ENCODE data around the gene STAM2. TPM values are rescaled to one million over a fixed set of nuclear protein-coding genes. Genes with fewer than 3 reads are reported as not detected.
A peak's percentile ranks its signal among the peaks of the same experiment; 100 is the strongest.
"Not testable (repeated sequence)": the region's sequence is repeated elsewhere in the genome, so short reads cannot be mapped to it uniquely, and the experiment has no call there.

STAM2 gene
- total RNA-seq, 1 experiment from 2014 or later = 28.1 TPM

DNA sequence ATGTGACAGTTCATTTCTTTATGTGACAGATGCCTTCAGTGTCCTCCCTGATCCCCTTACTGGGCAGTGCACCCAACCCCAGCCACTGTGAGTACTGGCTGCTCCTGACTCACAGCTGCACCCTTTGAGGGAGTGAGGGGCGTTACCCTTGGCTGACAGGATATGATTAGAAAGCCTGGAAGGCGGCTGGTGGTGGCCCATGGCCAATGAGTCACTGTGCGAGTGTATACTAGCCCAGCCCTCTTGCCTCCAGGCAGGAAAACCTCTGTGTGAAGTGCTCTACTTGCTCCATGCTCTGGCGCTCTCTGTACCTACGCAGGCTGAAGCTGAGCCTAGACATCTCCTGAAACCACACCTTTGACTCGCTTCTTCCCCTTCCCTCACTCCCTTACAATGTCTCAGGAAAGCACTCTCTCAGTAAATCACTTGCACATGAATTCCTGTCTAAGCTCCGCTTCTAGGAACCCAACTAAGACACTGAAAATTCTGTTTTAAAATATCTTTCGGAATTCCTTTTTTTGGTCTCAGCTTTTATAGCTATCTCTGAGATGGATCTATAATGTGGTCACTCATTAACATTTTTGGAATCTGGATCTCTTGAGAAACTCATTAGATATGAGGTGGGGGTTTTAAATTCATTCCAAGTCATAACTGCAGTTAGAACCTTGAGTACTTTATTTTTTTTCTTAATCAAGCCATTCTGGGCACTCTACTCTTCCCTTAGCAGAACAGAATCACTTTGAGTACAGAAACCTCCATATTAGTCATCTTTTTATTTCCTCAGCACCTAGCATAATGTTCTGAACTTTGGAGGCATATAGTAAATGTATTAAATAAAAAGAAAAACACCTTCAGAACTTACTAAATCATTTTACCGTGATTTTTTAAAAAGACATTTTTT lies 25.3 kb upstream of the STAM2 start:
- no peak for TF ChIP-seq EZH2 (IDR thresholded peaks at IDR 0.05; ENCODE audit: borderline replicate concordance, low read depth, low read length, poor library complexity, severe bottlenecking)
- TF ChIP-seq, protein P1, sequence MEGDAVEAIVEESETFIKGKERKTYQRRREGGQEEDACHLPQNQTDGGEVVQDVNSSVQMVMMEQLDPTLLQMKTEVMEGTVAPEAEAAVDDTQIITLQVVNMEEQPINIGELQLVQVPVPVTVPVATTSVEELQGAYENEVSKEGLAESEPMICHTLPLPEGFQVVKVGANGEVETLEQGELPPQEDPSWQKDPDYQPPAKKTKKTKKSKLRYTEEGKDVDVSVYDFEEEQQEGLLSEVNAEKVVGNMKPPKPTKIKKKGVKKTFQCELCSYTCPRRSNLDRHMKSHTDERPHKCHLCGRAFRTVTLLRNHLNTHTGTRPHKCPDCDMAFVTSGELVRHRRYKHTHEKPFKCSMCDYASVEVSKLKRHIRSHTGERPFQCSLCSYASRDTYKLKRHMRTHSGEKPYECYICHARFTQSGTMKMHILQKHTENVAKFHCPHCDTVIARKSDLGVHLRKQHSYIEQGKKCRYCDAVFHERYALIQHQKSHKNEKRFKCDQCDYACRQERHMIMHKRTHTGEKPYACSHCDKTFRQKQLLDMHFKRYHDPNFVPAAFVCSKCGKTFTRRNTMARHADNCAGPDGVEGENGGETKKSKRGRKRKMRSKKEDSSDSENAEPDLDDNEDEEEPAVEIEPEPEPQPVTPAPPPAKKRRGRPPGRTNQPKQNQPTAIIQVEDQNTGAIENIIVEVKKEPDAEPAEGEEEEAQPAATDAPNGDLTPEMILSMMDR (conservative IDR thresholded peaks at IDR 0.05; ENCODE audit: low read depth, low read length) = no peak
- peaks cover 11% of the 10 kb centered on the region for H3K4me1 ChIP-seq (ENCODE audit: insufficient read depth, low read length, poor library complexity, severe bottlenecking)
- H3K27me3 ChIP-seq (replicated peaks; ENCODE audit: insufficient read depth, low read depth, low read length, poor library complexity) = no peaks in the 10 kb centered on the region
- peak; percentile 87 for DNase-seq (ENCODE audit: low spot score)
- no peaks in the 10 kb centered on the region for H3K9me3 ChIP-seq (ENCODE audit: low read depth, low read length, poor library complexity, severe bottlenecking)
- intact Hi-C loops (cut with micrococcal nuclease; ENCODE audit: unreplicated experiment) = no loop called here
- no TSS peak for BruUV-seq (replicated peaks)
- no peak overlapping the region for H3K27ac ChIP-seq (ENCODE audit: low read depth, low read length, poor library complexity, severe bottlenecking)
- no peaks in the 10 kb centered on the region for H3K36me3 ChIP-seq (ENCODE audit: insufficient read depth, low read length, poor library complexity, severe bottlenecking)
- no peak overlapping the region for H3K4me3 ChIP-seq (ENCODE audit: low read depth, low read length, poor library complexity, severe bottlenecking)
- CTCF ChIA-PET = no interaction called here
- POLR2A ChIA-PET (ENCODE audit: low non-redundant PET) = no interaction called here

DNA sequence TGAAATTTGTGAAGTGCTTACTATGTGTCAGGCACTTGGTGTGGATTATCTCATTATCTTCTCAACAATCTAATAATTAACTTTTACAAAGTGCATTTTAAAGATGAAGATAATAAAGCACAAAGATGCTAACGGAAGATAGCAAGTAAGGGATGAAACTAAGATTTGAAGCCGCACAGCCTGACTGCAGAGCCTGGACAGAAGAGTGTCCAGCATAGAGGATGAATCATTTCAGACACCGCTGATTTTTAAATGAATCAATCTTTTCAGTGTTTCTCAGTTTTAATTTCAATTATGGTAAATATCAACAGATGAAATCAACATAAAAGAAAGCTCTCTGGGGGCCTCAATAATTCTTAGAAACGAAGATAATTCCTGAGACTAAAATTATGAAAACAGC lies 24.5 kb upstream of the STAM2 start:
- H3K36me3 ChIP-seq (ENCODE audit: insufficient read depth, low read length, poor library complexity, severe bottlenecking) = no peaks in the 10 kb centered on the region
- ChIA-PET POLR2A (ENCODE audit: low non-redundant PET) (no interaction called here), CTCF (no interaction called here)
- DNase-seq (ENCODE audit: low spot score) = no peak
- BruUV-seq (replicated peaks) = no TSS peak
- TF ChIP-seq EZH2 (IDR thresholded peaks at IDR 0.05; ENCODE audit: borderline replicate concordance, low read depth, low read length, poor library complexity, severe bottlenecking) = no peak
- TF ChIP-seq, protein P1 (conservative IDR thresholded peaks at IDR 0.05; ENCODE audit: low read depth, low read length) = no peak
- no peak overlapping the region for H3K27ac ChIP-seq (ENCODE audit: low read depth, low read length, poor library complexity, severe bottlenecking)
- H3K9me3 ChIP-seq (ENCODE audit: low read depth, low read length, poor library complexity, severe bottlenecking) = no peaks in the 10 kb centered on the region
- no peaks in the 10 kb centered on the region for H3K27me3 ChIP-seq (replicated peaks; ENCODE audit: insufficient read depth, low read depth, low read length, poor library complexity)
- peaks cover 11% of the 10 kb centered on the region for H3K4me1 ChIP-seq (ENCODE audit: insufficient read depth, low read length, poor library complexity, severe bottlenecking)
- intact Hi-C loops (cut with micrococcal nuclease; ENCODE audit: unreplicated experiment) = no loop called here
- no peak overlapping the region for H3K4me3 ChIP-seq (ENCODE audit: low read depth, low read length, poor library complexity, severe bottlenecking)

DNA sequence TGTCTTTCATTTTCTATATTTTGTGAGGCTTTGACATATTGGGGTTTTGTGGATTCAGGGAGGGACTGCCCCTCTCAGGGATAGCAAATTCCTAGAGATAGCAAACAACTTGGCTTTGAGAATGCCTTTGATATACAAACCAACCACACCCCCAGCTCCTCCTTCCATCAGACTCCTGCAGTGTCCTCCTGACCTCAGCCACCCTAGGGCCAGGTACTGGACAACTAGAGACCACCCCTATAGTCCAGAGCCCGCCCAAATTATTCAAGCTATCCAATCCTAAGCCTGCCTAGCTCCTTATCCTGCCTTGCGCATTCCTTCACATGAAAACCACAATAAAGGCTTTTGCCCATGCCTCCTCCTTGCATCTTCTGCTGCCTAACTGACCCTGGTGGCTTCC lies 22.9 kb upstream of the STAM2 start:
- no peak overlapping the region for H3K27ac ChIP-seq (ENCODE audit: low read depth, low read length, poor library complexity, severe bottlenecking)
- BruUV-seq (replicated peaks) = no TSS peak
- H3K4me1 ChIP-seq (ENCODE audit: insufficient read depth, low read length, poor library complexity, severe bottlenecking) = peaks cover 11% of the 10 kb centered on the region
- H3K9me3 ChIP-seq (ENCODE audit: low read depth, low read length, poor library complexity, severe bottlenecking) = no peaks in the 10 kb centered on the region
- TF ChIP-seq EZH2 (IDR thresholded peaks at IDR 0.05; ENCODE audit: borderline replicate concordance, low read depth, low read length, poor library complexity, severe bottlenecking) = no peak
- TF ChIP-seq, protein P1 (conservative IDR thresholded peaks at IDR 0.05; ENCODE audit: low read depth, low read length) = no peak
- DNase-seq (ENCODE audit: low spot score) = no peak
- no peaks in the 10 kb centered on the region for H3K36me3 ChIP-seq (ENCODE audit: insufficient read depth, low read length, poor library complexity, severe bottlenecking)
- no peak overlapping the region for H3K4me3 ChIP-seq (ENCODE audit: low read depth, low read length, poor library complexity, severe bottlenecking)
- intact Hi-C loops (cut with micrococcal nuclease; ENCODE audit: unreplicated experiment) = no loop called here
- ChIA-PET POLR2A (ENCODE audit: low non-redundant PET) (no interaction called here), CTCF (no interaction called here)
- no peaks in the 10 kb centered on the region for H3K27me3 ChIP-seq (replicated peaks; ENCODE audit: insufficient read depth, low read depth, low read length, poor library complexity)

DNA sequence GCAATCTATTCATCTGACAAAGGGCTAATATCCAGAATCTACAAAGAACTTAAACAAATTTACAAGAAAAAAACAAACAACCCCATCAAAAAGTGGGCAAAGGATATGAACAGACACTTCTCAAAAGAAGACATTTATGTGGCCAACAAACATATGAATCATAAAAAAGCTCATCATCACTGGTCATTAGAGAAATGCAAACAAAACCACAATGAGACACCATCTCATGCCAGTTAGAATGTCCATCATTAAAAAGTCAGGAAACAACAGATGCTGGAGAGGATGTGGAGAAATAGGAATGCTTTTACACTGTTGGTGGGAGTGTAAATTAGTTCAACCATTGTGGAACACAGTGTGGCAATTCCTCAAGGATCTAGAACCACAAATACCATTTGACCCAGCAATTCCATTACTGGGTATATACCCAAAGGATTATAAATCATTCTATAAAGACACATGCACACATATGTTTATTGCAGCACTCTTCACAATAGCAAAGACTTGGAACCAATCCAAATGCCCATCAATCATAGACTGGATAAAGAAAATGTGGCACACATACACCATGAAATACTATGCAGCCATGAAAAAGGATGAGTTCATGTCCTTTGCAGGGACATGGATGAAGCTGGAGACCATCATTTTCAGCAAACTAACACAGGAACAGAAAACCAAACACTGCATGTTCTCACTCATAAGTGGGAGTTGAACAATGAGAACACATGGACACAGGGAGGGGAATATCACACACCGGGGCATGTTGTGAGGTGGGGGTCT lies 22.1 kb upstream of the STAM2 start:
- intact Hi-C loops (cut with micrococcal nuclease; ENCODE audit: unreplicated experiment); H3K4me3 ChIP-seq (ENCODE audit: low read depth, low read length, poor library complexity, severe bottlenecking); H3K27ac ChIP-seq (ENCODE audit: low read depth, low read length, poor library complexity, severe bottlenecking); DNase-seq (ENCODE audit: low spot score); CTCF ChIA-PET; H3K9me3 ChIP-seq (ENCODE audit: low read depth, low read length, poor library complexity, severe bottlenecking); H3K27me3 ChIP-seq (replicated peaks; ENCODE audit: insufficient read depth, low read depth, low read length, poor library complexity); H3K36me3 ChIP-seq (ENCODE audit: insufficient read depth, low read length, poor library complexity, severe bottlenecking); POLR2A ChIA-PET (ENCODE audit: low non-redundant PET); BruUV-seq (replicated peaks): not testable (repeated sequence)
- peaks cover 11% of the 10 kb centered on the region for H3K4me1 ChIP-seq (ENCODE audit: insufficient read depth, low read length, poor library complexity, severe bottlenecking)

Data from A673 (cell line).